IMR-90 (cell line): ENCODE data around the gene CHST3. TPM values are rescaled to one million over a fixed set of nuclear protein-coding genes. Genes with fewer than 3 reads are reported as not detected.

ENCODE experiments used
- ATAC-seq: fragments of 200-7000 bp; cut with Tn5 transposase; 2 replicates; pipeline ENCODE4 v1.9.1; 2020; ENCODE audit warnings: low read depth, mild to moderate bottlenecking, moderate library complexity
- BruUV-seq: library from RNA; stranded (reverse); fragments of 400-500 nt; replicated peaks from 2 replicates; lab custom pipeline; 2021; lab: Mats Ljungman, UMichigan
- CTCF ChIA-PET: fragments of 300-600 bp; formaldehyde crosslinking; extraction: SDS; loops from one replicate; lab custom pipeline; 2021; ENCODE audit warnings: antibody characterized with exemption; lab: Yijun Ruan, JAX
- POLR2A ChIA-PET: fragments of 300-600 bp; sonication (Branson Sonifier 250); formaldehyde crosslinking; loops from one replicate; lab custom pipeline; 2022; ENCODE audit warnings: antibody characterized with exemption; ENCODE audit not compliant: unreplicated experiment; lab: Charles Lee
- DNase-seq: peaks from one replicate; pipeline ENCODE4 v3.0.0; 2013
- H2AFZ ChIP-seq: replicated peaks from 2 replicates; pipeline ENCODE3; 2013; ENCODE audit warnings: low read length, mild to moderate bottlenecking; ENCODE audit not compliant: poor library complexity
- H2AK5ac ChIP-seq: 2 replicates; pipeline ENCODE4 v1.6.1; 2013; ENCODE audit warnings: low read depth, low read length, inconsistent platforms
- H2AK9ac ChIP-seq: replicated peaks from 2 replicates; pipeline ENCODE3; 2013; ENCODE audit warnings: mild to moderate bottlenecking, low read depth, low read length, moderate library complexity; ENCODE audit not compliant: poor library complexity
- H2BK120ac ChIP-seq: 2 replicates; pipeline ENCODE4 v1.6.1; 2013; ENCODE audit warnings: low read depth, low read length, inconsistent platforms
- H2BK15ac ChIP-seq: 3 replicates; pipeline ENCODE4 v1.6.1; 2013; ENCODE audit warnings: low read depth, low read length, inconsistent platforms
- H2BK20ac ChIP-seq: 2 replicates; pipeline ENCODE4 v1.6.1; 2013; ENCODE audit warnings: low read depth, mild to moderate bottlenecking, inconsistent platforms, low read length, moderate library complexity
- H2BK5ac ChIP-seq: 2 replicates; pipeline ENCODE4 v1.6.1; 2013; ENCODE audit warnings: mild to moderate bottlenecking, low read depth, low read length, inconsistent platforms; ENCODE audit not compliant: poor library complexity, severe bottlenecking
- H3K14ac ChIP-seq: replicated peaks from 2 replicates; pipeline ENCODE4 v1.6.1; 2013; ENCODE audit warnings: low read depth, low read length, inconsistent platforms
- H3K18ac ChIP-seq: 2 replicates; pipeline ENCODE4 v1.6.1; 2013; ENCODE audit warnings: low read depth, low read length, control low read depth
- H3K23ac ChIP-seq: 2 replicates; pipeline ENCODE4 v1.6.1; 2013; ENCODE audit warnings: low read depth, low read length, inconsistent platforms
- H3K27ac ChIP-seq: 2 replicates; pipeline ENCODE4 v1.5.1; 2013; ENCODE audit warnings: mild to moderate bottlenecking, control low read depth, low read length; ENCODE audit not compliant: insufficient read depth
- H3K27me3 ChIP-seq: 2 replicates; pipeline ENCODE4 v1.6.1; 2013; ENCODE audit warnings: low read length; ENCODE audit not compliant: control insufficient read depth, insufficient read depth
- H3K36me3 ChIP-seq: 2 replicates; pipeline ENCODE4 v1.6.1; 2013; ENCODE audit warnings: low read length, mixed read lengths; ENCODE audit not compliant: control insufficient read depth, insufficient read depth
- H3K4ac ChIP-seq: 2 replicates; pipeline ENCODE4 v1.6.1; 2013; ENCODE audit warnings: low read depth, low read length, inconsistent platforms
- H3K4me1 ChIP-seq: 2 replicates; pipeline ENCODE4 v1.6.1; 2013; ENCODE audit warnings: low read length, mixed read lengths; ENCODE audit not compliant: control insufficient read depth, insufficient read depth
- H3K4me2 ChIP-seq: 2 replicates; pipeline ENCODE4 v1.6.1; 2013; ENCODE audit warnings: low read depth, mild to moderate bottlenecking, control low read depth, low read length, moderate library complexity
- H3K4me3 ChIP-seq: 2 replicates; pipeline ENCODE4 v1.5.1; 2013; ENCODE audit warnings: low read depth, mild to moderate bottlenecking, control low read depth, low read length, moderate library complexity; ENCODE audit not compliant: insufficient read depth
- H3K56ac ChIP-seq: 2 replicates; pipeline ENCODE4 v1.6.1; 2013; ENCODE audit warnings: low read length, inconsistent platforms; ENCODE audit not compliant: insufficient read depth; ENCODE audit errors: extremely low read depth
- H3K79me1 ChIP-seq, 2 experiments: 2 replicates each; pipeline ENCODE4 v1.6.1; 2013; ENCODE audit warnings: low read length in 2 of 2, inconsistent platforms in 1 of 2, low read depth in 1 of 2
- H3K9ac ChIP-seq: 2 replicates; pipeline ENCODE4 v1.6.1; 2013; ENCODE audit warnings: low read depth, low read length, control low read depth
- H3K9me1 ChIP-seq: 2 replicates; pipeline ENCODE4 v1.6.1; 2013; ENCODE audit warnings: low read length, inconsistent platforms; ENCODE audit not compliant: insufficient read depth
- H3K9me3 ChIP-seq: 2 replicates; pipeline ENCODE4 v1.6.1; 2013; ENCODE audit warnings: low read length; ENCODE audit not compliant: control insufficient read depth, insufficient read depth
- H4K20me1 ChIP-seq: 2 replicates; pipeline ENCODE4 v1.6.1; 2013; ENCODE audit warnings: low read length, inconsistent platforms; ENCODE audit not compliant: insufficient read depth
- H4K5ac ChIP-seq: 2 replicates; pipeline ENCODE4 v1.6.1; 2013; ENCODE audit warnings: mild to moderate bottlenecking, low read depth, low read length, control low read depth
- H4K8ac ChIP-seq, 2 experiments: 2 replicates each; pipeline ENCODE4 v1.6.1; 2013; ENCODE audit warnings: low read depth in 2 of 2, low read length in 2 of 2, control low read depth in 1 of 2, inconsistent platforms in 1 of 2
- H4K91ac ChIP-seq: 2 replicates; pipeline ENCODE4 v1.6.1; 2013; ENCODE audit warnings: low read depth, low read length, inconsistent platforms; ENCODE audit not compliant: insufficient read depth
- CEBPB ChIP-seq: IDR thresholded peaks from 2 replicates; pipeline ENCODE4 v1.6.1; 2012; ENCODE audit warnings: low read depth, low read length, improper control_type of control experiment
- CTCF ChIP-seq: conservative IDR thresholded peaks from 2 replicates; pipeline ENCODE4 v1.5.1; 2012; ENCODE audit warnings: mild to moderate bottlenecking, low read depth, low read length, improper control_type of control experiment
- FOS ChIP-seq: fragments of 150-350 bp; IDR thresholded peaks from 2 replicates; pipeline ENCODE4 v1.6.1; 2016; ENCODE audit warnings: low read depth, low read length
- MAFK ChIP-seq: IDR thresholded peaks from 2 replicates; pipeline ENCODE4 v1.6.1; 2012; ENCODE audit warnings: low read depth, low read length, improper control_type of control experiment
- MXI1 ChIP-seq: IDR thresholded peaks from 2 replicates; pipeline ENCODE4 v1.6.1; 2012; ENCODE audit warnings: low read depth, mild to moderate bottlenecking, low read length, moderate library complexity, borderline replicate concordance
- POLR2A ChIP-seq: IDR thresholded peaks from 2 replicates; pipeline ENCODE4 v1.6.1; 2012; ENCODE audit warnings: mild to moderate bottlenecking, low read depth, low read length
- RAD21 ChIP-seq: IDR thresholded peaks from 2 replicates; pipeline ENCODE4 v1.6.1; 2012; ENCODE audit warnings: low read length, improper control_type of control experiment
- RCOR1 ChIP-seq: IDR thresholded peaks from 2 replicates; pipeline ENCODE4 v1.6.1; 2012; ENCODE audit warnings: mild to moderate bottlenecking, low read length, improper control_type of control experiment; ENCODE audit not compliant: insufficient replicate concordance
- RFX5 ChIP-seq: IDR thresholded peaks from 2 replicates; pipeline ENCODE4 v1.8.0; 2012; ENCODE audit warnings: low read depth, mild to moderate bottlenecking, low read length, moderate library complexity
- USF2 ChIP-seq: fragments of 150-350 bp; IDR thresholded peaks from 2 replicates; pipeline ENCODE4 v1.6.1; 2017; ENCODE audit warnings: mild to moderate bottlenecking, antibody characterized with exemption, low read length, low read depth
- WGBS, 2 experiments: methylation state at CpG; one replicate each; pipeline versions ENCODE4 v1.1.5 to v1.1.7; 2013; ENCODE audit warnings: missing lambda C conversion rate in 2 of 2; ENCODE audit not compliant: insufficient read length in 1 of 2; ENCODE audit errors: extremely low coverage in 2 of 2; 5-methylcytosine and 5-hydroxymethylcytosine counted together
- dilution Hi-C: fragments of 300-500 bp; cut with HindIII; formaldehyde crosslinking; loops from one replicate; pipeline ENCODE4 v1.14.3; 2018; ENCODE audit warnings: low sequenced_read_pairs; ENCODE audit not compliant: unreplicated experiment
- in situ Hi-C: fragments of 300-500 bp; cut with MboI; formaldehyde crosslinking; loops from 3 replicates; pipeline ENCODE4 v1.14.3; 2019; ENCODE audit warnings: low sequenced_read_pairs, inconsistent platforms, mixed read lengths
- intact Hi-C: fragments of 100-400 bp; cut with micrococcal nuclease; formaldehyde crosslinking; loops from 2 replicates; pipeline ENCODE4 v1.10.0; 2022
- polyA plus RNA-seq, 3 experiments: library from polyadenylated mRNA; depleted of rRNA; stranded (reverse); fragments of >200 nt; gene quantifications; 2 replicates each; pipeline ENCODE4 v1.2.3, GENCODE V29; 2012; ENCODE audit warnings: low replicate concordance in 1 of 3
- total RNA-seq: library from RNA; depleted of rRNA; stranded (reverse); fragments of >200 nt; gene quantifications from 2 replicates; pipeline ENCODE4 v1.2.3, GENCODE V29; 2012

The CHST3 gene
- total and polyA plus RNA-seq, 2 of the 4 experiments (the other 2 are of a cell fraction) = 8.6 to 9.0 TPM

GRCh38 chr10:72000073-72001032 is 36.2 kb downstream of the CHST3 start (continued):
- TF ChIP-seq CTCF (no peak), FOS (no peak)

- Histone ChIP-seq H3K4me3 (no peak overlapping the region), H3K56ac (no peak overlapping the region), H3K4ac (no peak overlapping the region), H2BK20ac (no peak overlapping the region), H2BK15ac (no peak overlapping the region), H3K18ac (no peak overlapping the region), H3K36me3 (0 out of 2 replicates have a peak, but pooled peaks cover 1% of the 10 kb centered on the region), H2AK9ac (no peak overlapping the region), H4K5ac (no peak overlapping the region), H3K27me3 (no peaks in the 10 kb centered on the region), H2AK5ac (peak overlapping the region; percentile 23; the same call in 1 of the 2 replicates), H4K91ac (peak overlapping the region; percentile 13; the same call in 1 of the 2 replicates), H4K8ac (peak overlapping the region in 1 of 2 experiments; percentile 32; a peak in 1 of 4 replicates), H2BK5ac (no peak overlapping the region), H3K4me1 (peaks cover 33% of the 10 kb centered on the region), H3K23ac (no peak overlapping the region), H4K20me1 (no peaks in the 10 kb centered on the region), H2BK120ac (no peak overlapping the region), H3K14ac (no peak overlapping the region), H3K9me1 (peaks cover 28% of the 10 kb centered on the region), H2AFZ (peak overlapping the region; percentile 24), H3K79me1 (peaks cover 25 to 83% of the 10 kb centered on the region in 2 experiments; a peak in 3 of 4 replicates), H3K27ac (no peak overlapping the region), H3K9me3 (no peaks in the 10 kb centered on the region), H3K9ac (no peak overlapping the region), H3K4me2 (no peak overlapping the region)
- DNase-seq (no peak), ATAC-seq (no peak)
- in situ Hi-C loops (no loop called here), dilution Hi-C loops (no loop called here), intact Hi-C loops (no loop called here)
- CTCF ChIA-PET = no interaction called here
- POLR2A ChIA-PET = no interaction called here
- TF ChIP-seq FOS = no peak
- TF ChIP-seq RCOR1 = no peak
- TF ChIP-seq MAFK = no peak
- TF ChIP-seq CEBPB = no peak
- no peak for TF ChIP-seq RFX5
- no peak for TF ChIP-seq POLR2A
- TF ChIP-seq MXI1 = no peak
- no peak for TF ChIP-seq RAD21
- TF ChIP-seq USF2 = no peak
- 77% methylated on average over 3 of the region's 4 CpGs; no CpG with 5 or more reads in 1 of the 2 experiments for WGBS, 2 experiments
- BruUV-seq = no TSS peak
Observed at GRCh38 chr10:72001033-72001395, 36.8 kb downstream of the CHST3 start.
